HUES64 (cell line): ENCODE measurements around the gene KAT8.
A peak's percentile ranks its signal among the peaks of the same experiment; 100 is the strongest.
"Not testable (repeated sequence)": the region's sequence is repeated elsewhere in the genome, so short reads cannot be mapped to it uniquely, and the experiment has no call there.

Experiments used
- H3K27ac ChIP-seq: 2 replicates; pipeline ENCODE4 v1.7.0; 2013; ENCODE audit warnings: low read depth, low read length, inconsistent platforms
- H3K27me3 ChIP-seq: 2 replicates; pipeline ENCODE4 v1.6.1; 2013; ENCODE audit warnings: mild to moderate bottlenecking, low read length; ENCODE audit not compliant: insufficient read depth
- H3K36me3 ChIP-seq: 2 replicates; pipeline ENCODE4 v1.6.1; 2013; ENCODE audit warnings: mild to moderate bottlenecking, low read length; ENCODE audit not compliant: insufficient read depth
- H3K4me1 ChIP-seq: 2 replicates; pipeline ENCODE4 v1.6.1; 2013; ENCODE audit warnings: mild to moderate bottlenecking, low read length, moderate library complexity; ENCODE audit not compliant: insufficient read depth
- H3K4me3 ChIP-seq: 2 replicates; pipeline ENCODE4 v1.5.1; 2013; ENCODE audit warnings: mild to moderate bottlenecking, low read length, moderate library complexity
- H3K9ac ChIP-seq: 2 replicates; pipeline ENCODE4 v1.6.1; 2013; ENCODE audit warnings: mild to moderate bottlenecking, low read depth, low read length
- H3K9me3 ChIP-seq: 2 replicates; pipeline ENCODE4 v1.6.1; 2013; ENCODE audit warnings: low read depth, low read length; ENCODE audit not compliant: insufficient read depth
- WGBS: fragments of 150-250, 120-280 bp; methylation state at CpG from one replicate; pipeline ENCODE4 v1.1.7; 2013; ENCODE audit warnings: missing lambda C conversion rate; 5-methylcytosine and 5-hydroxymethylcytosine counted together

The KAT8 gene

DNA sequence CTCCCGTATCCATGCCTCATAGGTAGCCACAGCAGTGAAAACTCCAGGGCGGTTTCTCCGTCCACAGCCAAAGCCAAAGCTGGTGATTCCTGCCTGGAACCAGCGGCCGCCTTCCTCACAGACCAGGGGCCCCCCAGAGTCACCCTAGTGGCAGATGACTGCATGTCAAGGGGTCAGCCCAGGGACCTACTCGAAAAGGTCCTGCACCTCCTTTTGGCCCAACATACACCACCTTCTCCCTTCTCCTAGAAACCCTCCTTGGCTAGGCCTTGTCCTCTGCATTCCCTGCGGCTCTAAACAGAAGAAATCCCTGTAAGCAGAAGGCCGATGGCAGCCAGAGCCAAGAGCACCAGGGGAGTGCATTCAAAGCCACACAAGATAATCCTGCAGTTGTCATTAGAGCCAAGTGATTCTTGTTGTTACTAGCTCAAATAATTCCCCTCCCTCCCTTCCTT, 26.3 kb downstream of the KAT8 start:
- H3K9ac ChIP-seq, result no peak overlapping the region
- H3K36me3 ChIP-seq, result no peaks in the 10 kb centered on the region
- 87% methylated on average over 8 of the region's 8 CpGs for WGBS
- no peak overlapping the region for H3K27ac ChIP-seq
- H3K4me3 ChIP-seq, result no peak overlapping the region
- peaks cover 18% of the 10 kb centered on the region for H3K4me1 ChIP-seq
- H3K9me3 ChIP-seq, result no peaks in the 10 kb centered on the region
- peaks cover 46% of the 10 kb centered on the region for H3K27me3 ChIP-seq

- H3K4me3 ChIP-seq, H3K9ac ChIP-seq, H3K36me3 ChIP-seq, H3K9me3 ChIP-seq, H3K27ac ChIP-seq: not testable (repeated sequence)
- WGBS, result 92% methylated on average over 7 of the region's 7 CpGs
- peaks cover 46% of the 10 kb centered on the region for H3K27me3 ChIP-seq
- peaks cover 12% of the 10 kb centered on the region for H3K4me1 ChIP-seq
Measured at GRCh38 chr16:31144418-31144817, 27.0 kb downstream of the KAT8 start.

DNA sequence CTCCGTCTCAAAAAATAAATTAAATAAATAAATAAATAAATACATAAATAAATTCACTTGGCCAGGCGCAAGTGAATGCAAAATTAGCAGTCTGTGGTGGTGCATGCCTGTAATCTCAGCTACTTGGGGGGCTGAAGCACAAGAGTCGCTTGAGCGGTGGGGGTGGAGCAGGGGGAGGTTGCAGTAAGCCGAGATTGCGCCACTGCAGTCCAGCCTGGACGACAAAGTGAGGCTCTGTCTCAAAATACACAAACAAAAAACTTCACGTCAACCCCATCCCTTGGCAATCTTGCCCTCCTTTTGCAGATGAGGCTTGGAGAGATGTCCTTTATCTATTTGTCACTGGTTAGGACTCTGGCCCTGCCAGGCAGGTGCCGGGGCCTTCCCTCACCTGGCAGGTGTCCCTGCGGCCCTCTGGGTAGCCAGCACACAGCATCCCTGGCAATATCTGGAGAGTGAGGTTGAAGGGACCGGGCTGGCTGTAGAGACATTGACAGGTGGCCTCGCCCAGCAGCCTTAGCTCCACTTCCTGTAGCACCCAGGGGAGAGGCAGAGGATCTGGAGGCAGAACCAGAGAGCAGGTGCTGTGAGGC, 28.0 kb downstream of the KAT8 start:
- Histone ChIP-seq H3K4me3 (no peak overlapping the region), H3K27ac (no peak overlapping the region), H3K9ac (no peak overlapping the region), H3K36me3 (no peaks in the 10 kb centered on the region), H3K27me3 (peaks cover 46% of the 10 kb centered on the region), H3K9me3 (no peaks in the 10 kb centered on the region), H3K4me1 (peaks cover 14% of the 10 kb centered on the region)
- WGBS, result 92% methylated on average over 11 of the region's 12 CpGs

- no peak overlapping the region for H3K27ac ChIP-seq
- WGBS, result 90% methylated on average over 3 of the region's 3 CpGs
- 0 out of 2 replicates have a peak, but pooled peaks cover 6% of the 10 kb centered on the region for H3K4me1 ChIP-seq
Measured at GRCh38 chr16:31147574-31147973, 30.1 kb downstream of the KAT8 start.

DNA sequence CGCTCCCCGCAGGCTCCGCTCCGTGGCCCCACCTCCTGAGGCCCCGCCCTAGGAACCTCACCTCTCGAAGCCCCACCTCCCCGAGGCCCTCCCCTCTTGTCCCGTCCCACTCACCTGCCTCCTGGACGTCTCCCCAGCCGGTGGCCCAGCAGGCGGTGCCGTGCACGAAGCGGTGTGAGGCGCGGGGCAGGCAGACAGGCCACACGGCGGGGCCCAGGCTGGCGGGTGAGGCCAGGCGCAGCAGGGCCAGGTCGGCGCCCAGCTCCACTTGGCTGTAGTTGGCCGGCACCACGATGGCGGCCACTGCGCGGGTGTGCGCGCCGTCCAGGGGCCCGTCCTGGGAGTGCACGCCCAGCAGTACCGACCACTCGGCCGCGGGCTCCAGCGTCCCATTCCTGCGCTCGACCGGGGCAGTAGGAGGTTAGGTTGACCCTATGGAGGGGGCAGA, 30.8 kb downstream of the KAT8 start:
- H3K4me3 ChIP-seq, result peak overlapping the region; percentile 52

More at GRCh38 chr16:31147574-31147973, 30.1 kb downstream of the KAT8 start:
- Histone ChIP-seq H3K27me3 (peaks cover 45% of the 10 kb centered on the region), H3K9me3 (no peaks in the 10 kb centered on the region), H3K36me3 (no peaks in the 10 kb centered on the region), H3K4me3 (peak overlapping the region; percentile 52; the same call in 1 of the 2 replicates), H3K9ac (no peak overlapping the region)

GRCh38 chr16:31148896-31149295, 31.4 kb downstream of the KAT8 start:
- 91% methylated on average over 25 of the region's 25 CpGs for WGBS
- no peaks in the 10 kb centered on the region for H3K9me3 ChIP-seq
- H3K27me3 ChIP-seq, result peaks cover 32% of the 10 kb centered on the region
- no peak overlapping the region for H3K9ac ChIP-seq
- H3K4me1 ChIP-seq, result 0 out of 2 replicates have a peak, but pooled peaks cover 6% of the 10 kb centered on the region
- no peaks in the 10 kb centered on the region for H3K36me3 ChIP-seq
- no peak overlapping the region for H3K27ac ChIP-seq
- peak overlapping the region; percentile 52; the same call in 1 of the 2 replicates for H3K4me3 ChIP-seq

More for the DNA sequence above, 30.8 kb downstream of the KAT8 start:
- H3K36me3 ChIP-seq, result no peaks in the 10 kb centered on the region
- H3K27me3 ChIP-seq, result peaks cover 37% of the 10 kb centered on the region
- H3K4me1 ChIP-seq, result 0 out of 2 replicates have a peak, but pooled peaks cover 6% of the 10 kb centered on the region
- H3K27ac ChIP-seq, result no peak overlapping the region
- WGBS, result 46% methylated on average over 40 of the region's 40 CpGs
- H3K9me3 ChIP-seq, result no peaks in the 10 kb centered on the region
- H3K9ac ChIP-seq, result peak overlapping the region; percentile 24; the same call in 1 of the 2 replicates

DNA sequence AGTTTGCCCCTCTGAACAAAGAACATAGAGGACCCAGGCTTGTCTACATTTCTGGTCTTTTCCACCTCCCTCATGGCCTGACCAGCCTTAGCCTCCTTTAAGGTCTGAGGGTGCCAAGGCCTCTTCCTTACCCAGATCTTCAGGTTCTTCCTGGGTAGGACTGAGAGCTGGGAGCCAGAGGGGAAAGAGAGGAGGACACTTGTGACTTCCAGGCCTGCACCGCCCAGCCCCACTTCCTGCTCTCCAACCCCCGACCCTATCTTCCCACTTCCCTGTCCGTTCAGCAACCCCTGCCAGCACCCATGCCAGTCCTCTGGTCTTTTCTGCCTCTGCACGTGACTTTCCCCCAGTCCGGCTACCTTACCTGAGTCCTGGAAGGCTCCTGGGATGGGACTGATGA, 31.9 kb downstream of the KAT8 start:
- Histone ChIP-seq H3K9ac (no peak overlapping the region), H3K4me3 (no peak overlapping the region), H3K9me3 (no peaks in the 10 kb centered on the region), H3K27me3 (peaks cover 32% of the 10 kb centered on the region), H3K4me1 (0 out of 2 replicates have a peak, but pooled peaks cover 6% of the 10 kb centered on the region), H3K36me3 (no peaks in the 10 kb centered on the region), H3K27ac (no peak overlapping the region)
- 81% methylated on average over 5 of the region's 5 CpGs for WGBS

GRCh38 chr16:31149894-31150890, 32.7 kb downstream of the KAT8 start, which contains the start of gene PRSS36:
Gene PRSS36, minus strand, starts transcription at chr16:31150066. Its CDS starts 31 bp downstream, at chr16:31150035.
- 82% methylated on average over 11 of the region's 11 CpGs for WGBS
- H3K9me3 ChIP-seq, result no peaks in the 10 kb centered on the region
- no peak within 1 kb of the TSS for H3K27ac ChIP-seq
- 0 out of 2 replicates have a peak, but pooled peaks cover 6% of the 10 kb centered on the region for H3K4me1 ChIP-seq
- H3K27me3 ChIP-seq, result peaks cover 32% of the 10 kb centered on the region
- no peak within 1 kb of the TSS for H3K4me3 ChIP-seq
- no peaks in the 10 kb centered on the region for H3K36me3 ChIP-seq
- H3K9ac ChIP-seq, result no peak within 1 kb of the TSS

- not testable (repeated sequence) for H3K36me3 ChIP-seq, H3K27ac ChIP-seq, H3K4me3 ChIP-seq, H3K9ac ChIP-seq, H3K4me1 ChIP-seq, H3K9me3 ChIP-seq
- 93% methylated on average over 5 of the region's 6 CpGs for WGBS
- H3K27me3 ChIP-seq, result peaks cover 27% of the 10 kb centered on the region
Measured at GRCh38 chr16:31150976-31151375, 33.5 kb downstream of the KAT8 start.

GRCh38 chr16:31157136-31157535, 39.7 kb downstream of the KAT8 start:
- no peaks in the 10 kb centered on the region for H3K4me1 ChIP-seq
- no peak overlapping the region for H3K4me3 ChIP-seq
- H3K27ac ChIP-seq, result no peak overlapping the region
- WGBS, result 87% methylated on average over 8 of the region's 8 CpGs
- H3K27me3 ChIP-seq, result no peaks in the 10 kb centered on the region
- no peaks in the 10 kb centered on the region for H3K36me3 ChIP-seq
- H3K9ac ChIP-seq, result no peak overlapping the region
- no peaks in the 10 kb centered on the region for H3K9me3 ChIP-seq

DNA sequence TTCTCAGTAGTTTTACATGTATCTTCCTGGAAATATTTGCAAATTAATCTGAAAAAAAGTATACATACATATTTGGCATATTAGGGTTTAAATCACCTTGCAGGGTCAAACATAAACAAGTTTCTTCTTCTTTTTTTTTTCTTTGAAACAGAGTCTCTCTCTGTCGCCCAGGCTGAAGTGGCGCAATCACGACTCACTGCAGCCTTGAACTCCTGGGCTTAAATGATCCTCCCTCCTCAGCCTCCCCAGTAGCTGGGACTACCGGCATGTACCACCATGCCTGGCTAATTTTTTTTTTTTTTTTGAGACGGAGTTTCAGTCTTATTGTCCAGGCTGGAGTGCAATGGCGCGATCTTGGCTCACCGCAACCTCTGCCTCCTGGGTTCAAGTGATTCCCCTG, 49.9 kb downstream of the KAT8 start:
- 94% methylated on average over 8 of the region's 8 CpGs for WGBS
- no peak overlapping the region for H3K4me3 ChIP-seq

More for the DNA sequence above, 49.9 kb downstream of the KAT8 start:
- H3K36me3 ChIP-seq, result no peaks in the 10 kb centered on the region
- H3K27ac ChIP-seq, result no peak overlapping the region
- no peak overlapping the region for H3K9ac ChIP-seq
- no peaks in the 10 kb centered on the region for H3K27me3 ChIP-seq
- no peaks in the 10 kb centered on the region for H3K9me3 ChIP-seq
- H3K4me1 ChIP-seq, result no peaks in the 10 kb centered on the region
